ENCODE measurements around the gene ECPAS. TPM values are rescaled to one million over a fixed set of nuclear protein-coding genes. Genes with fewer than 3 reads are reported as not detected.
"Not testable (repeated sequence)": the region's sequence is repeated elsewhere in the genome, so short reads cannot be mapped to it uniquely, and the experiment has no call there.

ECPAS gene
- total and polyA plus RNA-seq, 12 donors: 17.3 to 99.1 (median 84.1) TPM

DNA sequence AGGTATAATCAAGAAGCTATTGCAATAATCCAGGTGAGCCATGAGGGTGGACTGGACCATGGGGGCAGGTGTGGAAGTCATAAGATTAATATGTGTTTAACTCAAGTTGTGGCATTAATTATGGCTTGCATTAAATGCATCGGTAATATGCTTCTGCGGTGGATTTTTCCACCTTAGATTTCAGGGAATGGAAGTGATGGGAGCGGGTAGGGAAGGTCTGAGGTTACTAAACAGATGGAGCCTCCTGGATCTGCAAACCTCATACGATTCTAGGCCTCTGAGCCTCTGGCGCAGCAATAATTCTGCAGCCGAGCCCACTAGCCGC, 40.5 kb upstream of the ECPAS start:
- H3K27ac ChIP-seq: peak overlapping the region in 1 of 5 donors; percentile 78
- TF ChIP-seq, protein P1, sequence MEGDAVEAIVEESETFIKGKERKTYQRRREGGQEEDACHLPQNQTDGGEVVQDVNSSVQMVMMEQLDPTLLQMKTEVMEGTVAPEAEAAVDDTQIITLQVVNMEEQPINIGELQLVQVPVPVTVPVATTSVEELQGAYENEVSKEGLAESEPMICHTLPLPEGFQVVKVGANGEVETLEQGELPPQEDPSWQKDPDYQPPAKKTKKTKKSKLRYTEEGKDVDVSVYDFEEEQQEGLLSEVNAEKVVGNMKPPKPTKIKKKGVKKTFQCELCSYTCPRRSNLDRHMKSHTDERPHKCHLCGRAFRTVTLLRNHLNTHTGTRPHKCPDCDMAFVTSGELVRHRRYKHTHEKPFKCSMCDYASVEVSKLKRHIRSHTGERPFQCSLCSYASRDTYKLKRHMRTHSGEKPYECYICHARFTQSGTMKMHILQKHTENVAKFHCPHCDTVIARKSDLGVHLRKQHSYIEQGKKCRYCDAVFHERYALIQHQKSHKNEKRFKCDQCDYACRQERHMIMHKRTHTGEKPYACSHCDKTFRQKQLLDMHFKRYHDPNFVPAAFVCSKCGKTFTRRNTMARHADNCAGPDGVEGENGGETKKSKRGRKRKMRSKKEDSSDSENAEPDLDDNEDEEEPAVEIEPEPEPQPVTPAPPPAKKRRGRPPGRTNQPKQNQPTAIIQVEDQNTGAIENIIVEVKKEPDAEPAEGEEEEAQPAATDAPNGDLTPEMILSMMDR (IDR thresholded peaks at IDR 0.05): no peak
- TF ChIP-seq POLR2A (IDR thresholded peaks at IDR 0.05): no peak
- intact Hi-C loops (cut with DNase I): no loop called here
- peak overlapping the region in 3 of 4 donors; percentile 65 to 97 (median 66) for H3K4me3 ChIP-seq
- DNase-seq: no peak
- no peaks in the 10 kb centered on the region for H3K9me3 ChIP-seq (replicated peaks in 1 of 3)
- H3K36me3 ChIP-seq (replicated peaks in 1 of 2): no peaks in the 10 kb centered on the region
- WGBS, 4 donors: 25 to 55% (median 27%) methylated on average over 3 to 7 of the region's 7 CpGs
- peaks cover 0 to 7% of the 10 kb centered on the region in 2 donors for H3K4me1 ChIP-seq (replicated peaks in 1 of 2)
- no peaks in the 10 kb centered on the region for H3K27me3 ChIP-seq

DNA sequence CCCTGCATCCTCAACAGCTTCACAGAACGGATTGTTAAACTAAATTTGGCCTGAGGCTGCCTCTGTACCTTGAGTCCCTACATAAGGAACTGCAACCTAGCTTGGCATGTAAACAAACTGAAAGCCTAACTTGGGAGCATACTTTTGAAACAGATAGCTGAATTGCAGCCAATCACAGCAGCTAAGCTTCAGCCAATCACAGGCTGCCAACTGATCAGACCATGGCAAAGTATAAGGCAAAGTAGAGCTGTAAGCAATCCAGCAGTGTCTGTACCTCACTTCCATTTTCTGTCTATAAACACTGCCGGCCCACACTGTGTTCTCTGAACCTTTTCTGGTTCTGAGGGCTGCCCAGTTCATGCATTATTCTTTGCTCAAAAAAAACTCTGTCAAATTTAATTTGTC, 31.9 kb upstream of the ECPAS start:
- WGBS, 4 donors: 75 to 94% (median 88%) methylated on average over 2 of the region's 2 CpGs
- Histone ChIP-seq H3K4me3 (no peak overlapping the region), H3K4me1 (replicated peaks in 1 of 2) (no peaks in the 10 kb centered on the region), H3K27ac (no peak overlapping the region), H3K36me3 (replicated peaks in 1 of 2) (no peaks in the 10 kb centered on the region), H3K27me3 (no peaks in the 10 kb centered on the region), H3K9me3 (replicated peaks in 1 of 3) (no peaks in the 10 kb centered on the region)
- TF ChIP-seq, protein P1 (IDR thresholded peaks at IDR 0.05): no peak
- TF ChIP-seq POLR2A (IDR thresholded peaks at IDR 0.05): no peak
- intact Hi-C loops (cut with DNase I): no loop called here
- DNase-seq: no peak

DNA sequence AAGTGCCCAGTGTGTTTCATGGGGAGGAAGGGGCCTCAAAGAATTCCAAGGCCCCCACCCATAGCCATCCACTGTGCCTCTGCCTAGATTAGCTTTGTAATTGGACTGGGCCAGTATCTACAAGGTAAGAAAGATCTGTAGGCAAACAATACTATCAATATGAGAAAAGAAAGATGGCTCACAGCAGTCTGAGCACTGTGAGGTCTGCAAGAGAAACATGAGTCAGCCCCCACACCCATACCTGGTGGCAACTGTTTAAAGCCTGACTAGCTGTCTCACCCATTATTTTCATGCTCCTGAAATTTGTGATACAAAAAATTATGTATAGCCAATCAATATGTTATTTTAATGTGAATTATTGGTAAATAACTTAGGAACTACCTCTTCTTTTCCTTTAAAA, 30.8 kb upstream of the ECPAS start:
- H3K36me3 ChIP-seq (replicated peaks in 1 of 2): no peaks in the 10 kb centered on the region
- H3K27me3 ChIP-seq: no peaks in the 10 kb centered on the region
- no peak for DNase-seq
- TF ChIP-seq, protein P1 (IDR thresholded peaks at IDR 0.05): no peak
- no peak for TF ChIP-seq POLR2A (IDR thresholded peaks at IDR 0.05)
- H3K4me3 ChIP-seq: no peak overlapping the region
- no peak overlapping the region for H3K27ac ChIP-seq
- no peaks in the 10 kb centered on the region for H3K4me1 ChIP-seq (replicated peaks in 1 of 2)
- H3K9me3 ChIP-seq (replicated peaks in 1 of 3): no peaks in the 10 kb centered on the region
- intact Hi-C loops (cut with DNase I): no loop called here

DNA sequence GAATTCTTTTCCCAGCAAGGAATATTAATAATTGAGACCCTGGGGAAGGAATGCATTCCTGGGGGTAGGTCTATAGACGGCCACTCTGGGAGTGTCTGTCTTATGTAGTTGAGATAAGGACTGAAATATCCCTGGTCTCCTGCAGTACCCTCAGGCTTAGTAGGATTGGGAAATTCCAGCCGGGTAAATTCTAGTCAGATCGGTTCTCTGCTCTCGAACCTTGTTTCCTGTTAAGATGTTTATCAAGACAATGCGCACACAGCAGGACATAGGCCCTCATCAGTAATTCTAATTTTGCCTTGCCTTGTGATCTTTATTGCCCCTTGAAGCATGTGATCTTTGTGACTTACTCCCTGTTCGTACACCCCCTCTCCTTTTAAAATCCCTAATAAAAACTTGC, 27.4 kb upstream of the ECPAS start:
- H3K9me3 ChIP-seq (replicated peaks in 1 of 3); intact Hi-C loops (cut with DNase I); H3K27ac ChIP-seq; H3K4me3 ChIP-seq; H3K36me3 ChIP-seq (replicated peaks in 1 of 2); H3K27me3 ChIP-seq; H3K4me1 ChIP-seq (replicated peaks in 1 of 2); DNase-seq: not testable (repeated sequence)
- 75 to 79% (median 77%) methylated on average over 6 of the region's 6 CpGs for WGBS, 4 donors

DNA sequence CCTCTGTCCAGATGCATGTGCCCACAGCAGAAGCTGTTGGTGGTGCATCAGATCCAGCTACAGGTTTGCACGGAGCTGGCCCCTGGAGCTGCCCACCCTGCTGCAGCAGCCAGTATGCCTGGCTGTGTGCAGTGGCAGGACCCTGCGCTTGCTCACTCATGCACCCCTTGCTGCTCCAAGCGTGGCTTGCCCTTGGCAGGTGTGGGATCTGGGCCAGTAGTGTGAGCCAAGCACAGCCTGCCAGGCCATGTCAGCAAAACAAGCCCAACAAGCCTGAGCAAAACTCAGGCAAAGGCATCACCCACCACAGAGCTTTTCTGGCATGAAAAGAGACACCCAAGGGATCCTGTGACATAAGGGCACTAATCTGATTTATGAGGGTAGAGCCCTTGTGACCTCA, 18.3 kb upstream of the ECPAS start:
- DNase-seq: peak; percentile 29 to 75 (median 61)
- WGBS, 4 donors: 0 to 62% (median 57%) methylated on average over 1 to 3 of the region's 3 CpGs; no CpG with 5 or more reads in 1 of the 4 donors
- Histone ChIP-seq H3K27ac (no peak overlapping the region), H3K4me1 (replicated peaks in 1 of 2) (no peaks in the 10 kb centered on the region), H3K9me3 (replicated peaks in 1 of 3) (no peaks in the 10 kb centered on the region), H3K4me3 (no peak overlapping the region), H3K27me3 (no peaks in the 10 kb centered on the region), H3K36me3 (replicated peaks in 1 of 2) (no peaks in the 10 kb centered on the region)
- intact Hi-C loops (cut with DNase I): no loop called here
- TF ChIP-seq, protein P1 (IDR thresholded peaks at IDR 0.05): no peak
- no peak for TF ChIP-seq POLR2A (IDR thresholded peaks at IDR 0.05)
